HG03196 (cell line): Measurements from ENCODE around the gene PIK3R1.
"Not testable (repeated sequence)": the region's sequence is repeated elsewhere in the genome, so short reads cannot be mapped to it uniquely, and the experiment has no call there.

Experiments
- ATAC-seq: cut with Tn5 transposase; IDR thresholded peaks from one replicate; pipeline ENCODE4 v1.9.1; 2021; ENCODE audit not compliant: unreplicated experiment

PIK3R1 gene

DNA sequence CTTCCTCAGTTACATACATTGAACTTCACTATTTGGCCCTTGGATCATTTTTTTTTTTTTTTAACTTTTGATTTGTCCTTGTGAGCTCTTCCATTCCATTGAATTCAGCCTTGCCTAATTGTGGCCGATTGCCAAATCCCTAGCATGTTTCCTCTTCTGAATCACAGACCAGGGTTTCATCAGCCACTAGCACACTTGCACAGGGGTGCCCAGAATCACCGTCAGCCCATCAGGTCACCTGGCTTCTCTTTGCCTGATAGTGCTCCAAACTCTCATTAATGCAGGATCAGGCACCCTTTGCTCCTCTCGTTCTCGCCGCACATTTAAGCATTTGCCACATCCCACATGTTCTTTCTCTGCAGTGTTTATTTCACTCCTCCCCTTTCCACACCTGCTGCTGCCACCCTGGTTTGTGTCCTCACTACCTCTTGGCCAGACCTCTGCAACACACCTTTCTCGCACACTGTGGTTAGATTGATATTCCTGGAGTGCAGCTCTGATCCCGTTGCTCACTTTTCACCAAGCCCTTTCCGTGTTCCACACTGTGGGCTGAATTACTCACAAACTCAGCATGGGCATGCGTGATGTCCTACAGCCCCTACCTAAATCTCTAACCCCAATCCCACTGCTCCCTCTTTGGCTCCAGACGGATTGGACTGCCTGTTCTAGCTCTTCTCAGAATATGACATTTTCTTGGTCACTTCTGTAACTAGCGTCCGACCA is 9.8 kb downstream of the PIK3R1 start:
- no peak for ATAC-seq

DNA sequence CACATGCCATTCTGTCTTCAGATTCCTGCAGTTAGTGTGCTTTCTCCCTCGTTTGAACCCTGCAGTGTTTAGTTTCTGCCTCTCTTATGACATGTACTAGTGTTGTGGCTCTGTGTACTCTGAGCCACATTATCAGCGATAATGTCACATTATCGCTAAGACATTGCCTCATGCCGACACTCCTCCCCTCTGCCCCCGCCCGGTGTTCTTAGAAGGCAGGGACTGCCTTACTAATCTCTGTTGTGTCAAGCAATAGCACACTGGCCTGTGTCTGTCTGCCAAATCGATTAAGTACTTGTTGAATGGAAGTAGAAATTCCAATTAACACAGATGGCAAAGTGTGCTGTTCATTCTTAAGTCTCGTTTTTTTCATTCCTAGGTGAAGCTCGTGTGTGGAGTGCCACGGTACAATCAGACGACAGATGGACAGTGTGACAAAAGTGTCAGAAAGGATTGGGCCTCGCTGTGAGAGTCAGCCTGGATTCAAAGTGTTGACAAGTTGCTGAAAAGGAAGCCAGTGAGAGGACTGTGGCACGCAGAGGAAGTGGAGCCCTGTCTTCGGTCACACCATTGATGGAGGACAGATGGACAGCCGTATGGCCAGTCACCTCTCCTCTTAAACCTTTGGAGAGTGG is 10.5 kb downstream of the PIK3R1 start:
- ATAC-seq = no peak

DNA sequence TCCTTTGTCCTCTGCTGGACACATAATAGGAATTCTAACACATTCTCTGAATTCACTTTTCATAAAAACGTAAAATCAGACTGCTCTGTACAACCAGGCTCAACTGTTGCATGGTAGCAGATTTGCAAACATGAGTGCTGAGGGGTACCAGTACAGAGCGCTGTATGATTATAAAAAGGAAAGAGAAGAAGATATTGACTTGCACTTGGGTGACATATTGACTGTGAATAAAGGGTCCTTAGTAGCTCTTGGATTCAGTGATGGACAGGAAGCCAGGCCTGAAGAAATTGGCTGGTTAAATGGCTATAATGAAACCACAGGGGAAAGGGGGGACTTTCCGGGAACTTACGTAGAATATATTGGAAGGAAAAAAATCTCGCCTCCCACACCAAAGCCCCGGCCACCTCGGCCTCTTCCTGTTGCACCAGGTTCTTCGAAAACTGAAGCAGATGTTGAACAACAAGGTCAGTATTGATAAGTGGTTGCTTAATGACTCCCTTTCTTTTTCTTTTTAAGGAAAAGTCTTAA is 11.1 kb downstream of the PIK3R1 start:
- no peak for ATAC-seq

DNA sequence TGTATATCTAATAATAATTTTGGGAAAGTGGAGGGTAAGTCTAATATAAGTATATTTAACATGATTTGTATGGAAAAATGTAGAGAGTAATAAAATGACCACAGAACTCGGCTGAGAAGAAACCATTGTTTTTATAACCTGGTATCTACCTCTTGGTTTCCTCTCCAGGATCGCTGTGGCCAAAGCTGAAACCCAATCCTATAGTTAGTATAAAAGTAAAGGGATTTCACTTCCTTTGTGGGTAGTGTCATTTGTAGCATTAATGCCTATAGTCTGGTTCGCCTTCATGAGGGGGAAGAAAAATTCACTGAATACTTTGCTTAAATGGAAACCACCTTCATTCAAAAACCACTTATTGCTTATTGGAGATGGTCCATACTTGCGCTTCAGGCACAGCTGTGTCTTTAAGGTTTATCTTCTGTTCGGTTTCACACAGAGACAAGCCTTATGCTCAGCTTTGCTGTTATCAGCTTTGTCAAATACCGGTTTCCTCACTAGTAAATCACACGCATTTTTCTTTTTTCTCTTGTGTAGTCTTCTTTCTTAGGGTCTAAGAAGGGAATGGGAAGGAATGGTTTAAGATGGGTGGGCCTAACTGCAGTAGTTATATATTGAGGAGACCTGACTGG is 12.1 kb downstream of the PIK3R1 start:
- ATAC-seq = no peak

DNA sequence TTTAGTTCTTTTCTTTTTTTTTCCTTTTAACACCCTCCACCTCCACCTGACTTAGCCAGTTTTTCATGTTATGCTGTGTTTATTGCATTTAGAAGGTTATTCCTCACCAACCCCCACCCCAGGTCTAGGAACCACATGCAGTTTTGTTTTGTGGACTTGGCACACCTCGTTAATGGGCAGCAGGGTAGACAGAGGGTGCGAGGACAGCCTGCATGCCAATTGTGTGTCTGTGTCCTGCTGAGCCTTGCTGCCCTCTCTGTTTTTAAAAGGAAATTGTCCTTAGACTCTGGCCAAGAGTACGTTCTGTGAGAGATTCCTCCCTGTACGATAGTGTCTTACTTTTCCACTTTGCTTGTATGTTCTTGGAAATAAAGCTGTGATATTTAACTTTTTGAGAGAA is 13.9 kb downstream of the PIK3R1 start:
- ATAC-seq = no peak

DNA sequence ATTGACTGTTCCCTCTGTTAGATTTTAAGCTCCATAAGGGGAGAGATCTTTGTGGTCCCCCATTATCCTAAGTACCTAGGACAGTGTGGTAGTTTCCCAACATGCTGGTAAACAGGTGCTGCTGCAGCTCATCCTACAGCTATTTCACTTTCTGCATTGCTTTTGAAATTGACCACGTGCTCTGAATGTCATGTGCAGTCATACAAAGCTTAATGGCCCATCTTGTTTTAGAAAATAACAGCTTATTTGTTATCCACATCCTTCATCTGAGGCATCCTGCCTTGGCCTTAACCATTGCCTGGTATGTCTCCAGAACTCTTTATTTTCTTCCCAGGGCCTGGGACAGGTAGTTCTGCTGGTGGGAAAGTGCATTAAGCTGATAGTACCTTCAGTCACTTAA is 14.7 kb downstream of the PIK3R1 start:
- no peak for ATAC-seq

DNA sequence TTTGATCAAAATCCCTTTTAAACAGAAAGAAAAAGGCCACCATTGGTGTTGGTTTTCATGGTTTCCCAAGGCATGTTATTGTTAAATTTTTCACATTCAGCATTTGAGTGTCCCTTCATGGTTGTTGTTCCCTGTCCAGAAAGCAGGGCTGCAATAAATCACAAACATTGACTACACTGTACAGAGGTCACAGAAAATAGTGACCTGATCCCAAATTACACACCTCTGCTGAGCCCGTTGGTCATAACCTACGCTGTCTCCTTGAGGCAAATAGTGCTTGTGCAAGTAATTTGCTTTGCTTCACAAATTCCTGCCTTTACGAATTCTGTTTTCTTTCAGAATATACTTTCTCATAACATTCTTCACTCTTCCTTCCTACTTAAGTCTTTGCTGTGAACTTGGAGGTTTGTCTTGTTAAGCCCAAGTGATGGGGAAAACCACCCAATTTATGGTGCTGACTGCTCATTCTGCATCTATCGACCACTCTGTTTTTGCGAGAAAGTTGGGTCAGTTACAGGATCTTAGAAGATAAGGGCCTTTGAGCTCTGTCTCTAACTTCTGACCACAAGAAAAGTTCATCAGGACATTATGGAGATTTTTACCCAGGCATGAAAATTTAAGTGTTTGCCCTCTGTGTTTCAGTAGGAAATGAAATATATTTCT is 16.0 kb downstream of the PIK3R1 start:
- ATAC-seq = no peak

GRCh38 chr5:68232277-68232676 is 16.7 kb downstream of the PIK3R1 start:
- no peak for ATAC-seq

DNA sequence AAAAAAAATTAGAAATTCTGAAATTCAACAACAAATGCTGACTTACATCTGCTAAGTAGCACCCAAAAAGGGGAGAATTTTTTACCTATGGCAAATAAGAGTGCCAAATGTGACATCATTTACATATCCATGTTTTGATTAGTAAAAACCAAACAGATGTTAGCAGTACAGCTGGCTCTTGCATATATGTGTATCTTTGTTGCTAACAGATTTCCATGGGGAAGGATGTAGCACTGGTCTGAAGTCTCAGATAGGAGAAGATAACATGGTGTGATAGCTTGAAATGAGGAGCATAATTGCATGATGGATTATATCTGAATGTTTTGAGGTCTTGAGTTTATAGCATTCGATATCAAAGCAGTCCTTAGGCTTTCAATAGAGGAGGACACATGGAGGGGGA is 17.5 kb downstream of the PIK3R1 start:
- ATAC-seq = no peak

DNA sequence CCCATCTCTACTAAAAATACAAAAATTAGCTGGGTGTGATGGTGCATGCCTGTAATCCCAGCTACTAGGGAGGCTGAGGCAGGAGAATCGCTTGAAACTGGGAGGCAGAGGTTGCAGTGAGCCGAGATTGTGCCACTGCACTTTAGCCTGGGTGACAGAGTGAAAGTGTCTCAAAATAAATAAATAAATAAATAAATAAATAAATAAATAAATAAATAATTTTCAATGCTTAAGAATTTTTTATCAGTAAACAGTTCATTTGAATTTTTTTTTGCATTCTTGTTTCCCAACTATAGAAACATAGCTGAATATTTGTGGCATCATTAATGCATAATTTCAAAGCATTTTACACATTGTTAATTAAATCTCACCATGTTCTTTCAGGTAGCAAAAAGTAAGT is 19.7 kb downstream of the PIK3R1 start:
- ATAC-seq = not testable (repeated sequence)

GRCh38 chr5:68237715-68238114 is 22.2 kb downstream of the PIK3R1 start:
- ATAC-seq = no peak

- ATAC-seq = peak; percentile 92
Observed at GRCh38 chr5:68239487-68239886, 23.9 kb downstream of the PIK3R1 start.

DNA sequence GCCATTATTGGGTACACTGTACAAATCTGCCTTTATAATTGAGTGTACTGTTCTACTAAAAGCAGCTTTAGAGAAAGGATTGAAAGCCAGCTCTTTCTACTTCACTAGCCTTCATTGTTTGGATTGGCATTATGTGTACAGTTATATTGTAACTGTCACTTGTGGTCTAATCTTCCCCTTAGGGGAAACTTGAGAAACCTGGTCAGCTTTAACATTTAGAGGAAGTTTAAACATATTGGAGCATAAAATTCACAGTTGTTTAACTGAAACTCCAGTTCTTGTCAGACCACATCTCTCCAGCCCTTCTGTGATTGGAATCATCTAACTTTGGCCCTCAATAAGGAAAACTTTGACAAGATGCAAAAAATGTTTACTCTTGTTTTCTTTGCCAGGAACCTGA is 24.6 kb downstream of the PIK3R1 start:
- ATAC-seq = peak; percentile 49

- no peak for ATAC-seq
Observed at GRCh38 chr5:68240771-68241170, 25.2 kb downstream of the PIK3R1 start.

- no peak for ATAC-seq
Observed at GRCh38 chr5:68242743-68243142, 27.2 kb downstream of the PIK3R1 start.

DNA sequence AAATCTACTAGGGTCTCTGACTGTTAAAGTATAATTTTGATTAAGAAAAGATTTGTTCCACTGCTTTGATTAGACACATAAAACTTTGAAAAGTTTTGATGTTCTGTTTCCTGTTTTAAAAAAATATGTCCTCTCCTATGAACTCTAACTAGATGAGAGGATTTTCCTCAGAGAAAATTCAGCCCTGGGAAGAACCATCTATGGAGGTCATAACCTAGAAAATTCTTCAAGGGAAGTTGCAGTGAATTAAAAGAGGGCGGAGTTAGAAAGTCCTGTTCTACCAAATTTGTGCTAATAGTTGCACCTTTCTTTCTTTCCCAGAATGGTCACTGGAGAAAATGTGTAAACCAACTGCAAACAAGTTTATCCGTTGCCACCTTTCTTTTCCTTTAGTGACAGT is 27.7 kb downstream of the PIK3R1 start:
- ATAC-seq = no peak

DNA sequence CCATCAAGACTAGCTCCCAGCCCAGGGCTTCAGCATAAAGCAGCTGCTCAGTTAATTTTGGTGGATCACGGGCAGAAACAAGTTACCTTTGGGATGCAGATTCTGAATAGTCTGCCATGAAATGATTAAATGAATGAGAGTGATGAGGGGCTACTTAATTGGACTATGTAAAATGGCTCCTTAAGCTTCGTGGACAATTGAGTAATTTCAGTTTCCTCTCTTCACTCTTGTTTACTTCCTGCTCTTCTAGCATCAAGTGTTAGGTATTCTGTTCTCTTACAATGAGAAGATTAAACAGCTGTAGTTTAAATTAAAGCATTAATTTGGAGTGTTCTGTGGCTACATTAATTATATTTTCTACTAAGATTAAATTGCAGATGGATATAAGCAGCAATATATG is 28.1 kb downstream of the PIK3R1 start:
- no peak for ATAC-seq

- no peak for ATAC-seq
Observed at GRCh38 chr5:68245319-68245718, 29.8 kb downstream of the PIK3R1 start.

DNA sequence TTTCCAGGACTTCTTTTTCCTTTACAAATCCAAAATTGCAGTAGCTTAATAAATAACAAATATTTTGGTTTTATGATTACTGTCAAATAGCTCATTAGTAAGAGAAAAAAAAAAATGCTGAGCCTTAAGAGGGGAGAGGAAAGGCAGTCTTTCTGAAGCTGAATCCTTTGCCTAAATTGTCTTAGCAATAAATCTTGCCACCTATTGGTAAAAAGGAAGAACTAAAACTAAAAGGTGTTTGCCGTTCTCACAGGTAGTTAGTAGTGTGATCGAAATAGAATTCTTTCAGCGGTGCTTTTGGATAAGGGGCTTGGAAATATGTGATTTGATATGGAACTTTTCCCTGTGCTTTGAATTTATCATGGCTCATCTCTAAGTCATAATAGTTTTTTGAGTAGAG is 31.2 kb downstream of the PIK3R1 start:
- ATAC-seq = no peak

GRCh38 chr5:68247627-68248026 is 32.1 kb downstream of the PIK3R1 start:
- ATAC-seq = no peak

- no peak for ATAC-seq
Observed at GRCh38 chr5:68248896-68249295, 33.3 kb downstream of the PIK3R1 start.

- ATAC-seq = no peak
Observed at GRCh38 chr5:68249520-68249919, 34.0 kb downstream of the PIK3R1 start.
